ENCODE measurements around the gene GFRA1.

DNA sequence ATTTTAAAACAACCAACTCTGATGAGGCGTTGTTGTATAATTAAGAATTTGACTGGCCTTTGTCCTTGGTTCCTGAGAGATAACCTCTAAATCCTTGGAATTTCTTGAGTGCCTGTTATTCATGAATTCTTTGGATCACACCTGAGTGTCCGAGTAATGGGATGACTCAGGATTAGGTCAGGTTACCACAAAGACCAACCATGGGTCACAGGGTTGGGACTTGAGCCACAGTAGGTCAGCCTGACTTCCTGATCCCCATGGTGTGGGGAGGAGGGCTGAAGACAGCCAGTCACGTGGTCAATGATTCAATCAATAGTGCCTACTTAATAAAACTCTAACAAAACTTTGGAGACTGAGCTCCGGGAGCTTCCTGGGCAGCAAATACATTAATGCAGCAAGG is 192.5 kb downstream of the GFRA1 start:
- TF ChIP-seq, protein P1, sequence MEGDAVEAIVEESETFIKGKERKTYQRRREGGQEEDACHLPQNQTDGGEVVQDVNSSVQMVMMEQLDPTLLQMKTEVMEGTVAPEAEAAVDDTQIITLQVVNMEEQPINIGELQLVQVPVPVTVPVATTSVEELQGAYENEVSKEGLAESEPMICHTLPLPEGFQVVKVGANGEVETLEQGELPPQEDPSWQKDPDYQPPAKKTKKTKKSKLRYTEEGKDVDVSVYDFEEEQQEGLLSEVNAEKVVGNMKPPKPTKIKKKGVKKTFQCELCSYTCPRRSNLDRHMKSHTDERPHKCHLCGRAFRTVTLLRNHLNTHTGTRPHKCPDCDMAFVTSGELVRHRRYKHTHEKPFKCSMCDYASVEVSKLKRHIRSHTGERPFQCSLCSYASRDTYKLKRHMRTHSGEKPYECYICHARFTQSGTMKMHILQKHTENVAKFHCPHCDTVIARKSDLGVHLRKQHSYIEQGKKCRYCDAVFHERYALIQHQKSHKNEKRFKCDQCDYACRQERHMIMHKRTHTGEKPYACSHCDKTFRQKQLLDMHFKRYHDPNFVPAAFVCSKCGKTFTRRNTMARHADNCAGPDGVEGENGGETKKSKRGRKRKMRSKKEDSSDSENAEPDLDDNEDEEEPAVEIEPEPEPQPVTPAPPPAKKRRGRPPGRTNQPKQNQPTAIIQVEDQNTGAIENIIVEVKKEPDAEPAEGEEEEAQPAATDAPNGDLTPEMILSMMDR (IDR thresholded peaks at IDR 0.05; ENCODE audit: insufficient read depth, low read length, poor library complexity, severe bottlenecking): no peak
- TF ChIP-seq EZH2phosphoT487 (conservative IDR thresholded peaks at IDR 0.05; ENCODE audit: low read length): no peak
